Cortex of kidney (tissue), 1 donor: ENCODE measurements around the gene UBR3.
"Not testable (repeated sequence)": the region's sequence is repeated elsewhere in the genome, so short reads cannot be mapped to it uniquely, and the experiment has no call there.

Source experiments
- DNase-seq: peaks from one replicate; lab custom pipeline; 2025; lab: John Stamatoyannopoulos, UW

UBR3 gene

DNA sequence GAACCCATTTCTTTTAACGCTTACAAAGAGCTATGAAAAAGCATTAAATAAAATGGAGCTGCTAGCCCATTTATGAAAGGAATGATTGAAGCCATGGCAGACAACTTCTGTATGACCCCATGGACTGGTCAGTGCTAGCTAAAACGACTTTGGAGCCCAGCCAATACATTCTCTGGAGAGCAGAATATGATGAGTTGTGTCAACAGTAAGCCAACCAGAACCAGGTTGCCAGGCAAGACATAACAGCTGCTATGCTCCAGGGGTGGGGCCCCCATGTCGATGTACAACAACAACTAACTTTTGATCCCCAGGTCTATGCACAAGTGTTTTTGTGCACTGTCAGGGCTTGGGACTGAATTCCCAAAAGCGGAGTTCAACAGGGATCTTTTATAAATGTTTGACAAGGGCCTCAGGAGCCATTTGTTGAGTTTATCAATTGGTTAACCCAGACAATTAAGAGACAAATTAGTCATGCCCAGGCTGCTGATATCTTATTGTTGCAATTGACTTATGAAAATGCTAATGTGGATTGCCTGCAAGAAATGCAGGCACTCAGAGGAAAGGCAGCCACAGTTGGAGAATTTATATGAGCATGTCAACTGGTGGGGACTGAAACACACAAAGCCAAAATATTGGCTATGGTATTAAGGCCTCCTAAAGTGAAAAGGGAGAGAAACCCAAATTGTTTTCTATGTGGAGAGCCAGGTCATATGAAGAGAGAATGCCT lies 286.1 kb downstream of the UBR3 start:
- no peak for DNase-seq

DNA sequence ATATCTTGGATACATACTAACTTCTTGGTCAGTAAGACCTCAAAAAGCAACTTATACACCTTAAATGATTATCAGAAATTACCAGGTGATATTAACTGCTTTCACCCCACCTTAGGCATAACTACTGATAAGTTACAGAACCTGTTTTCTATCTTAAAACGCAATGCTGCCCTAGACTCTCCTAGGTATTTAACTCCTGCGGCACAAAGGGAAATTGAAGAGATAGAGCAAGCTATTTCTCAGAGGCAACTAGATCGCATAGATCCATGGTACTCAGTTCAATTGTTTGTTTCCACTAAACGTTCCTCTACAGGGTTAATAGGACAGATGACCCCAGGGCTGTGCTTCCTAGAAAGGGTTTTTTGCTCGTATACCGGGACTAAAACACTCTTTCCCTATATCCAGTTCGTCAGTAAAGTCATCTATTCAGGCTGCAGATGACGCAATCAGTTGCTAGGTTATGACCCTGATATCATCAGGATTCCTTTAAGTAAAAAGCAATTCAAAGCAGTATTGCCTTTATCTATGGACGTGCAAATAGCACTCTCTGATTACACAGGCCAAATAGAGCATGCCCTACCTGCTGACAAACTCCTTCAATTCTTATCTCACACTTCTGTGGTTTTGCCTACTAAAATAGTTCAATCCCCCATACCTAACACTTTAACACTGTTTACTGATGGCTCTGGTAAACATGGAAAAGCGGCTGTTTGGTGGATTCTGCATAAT lies 288.4 kb downstream of the UBR3 start:
- no peak for DNase-seq

DNA sequence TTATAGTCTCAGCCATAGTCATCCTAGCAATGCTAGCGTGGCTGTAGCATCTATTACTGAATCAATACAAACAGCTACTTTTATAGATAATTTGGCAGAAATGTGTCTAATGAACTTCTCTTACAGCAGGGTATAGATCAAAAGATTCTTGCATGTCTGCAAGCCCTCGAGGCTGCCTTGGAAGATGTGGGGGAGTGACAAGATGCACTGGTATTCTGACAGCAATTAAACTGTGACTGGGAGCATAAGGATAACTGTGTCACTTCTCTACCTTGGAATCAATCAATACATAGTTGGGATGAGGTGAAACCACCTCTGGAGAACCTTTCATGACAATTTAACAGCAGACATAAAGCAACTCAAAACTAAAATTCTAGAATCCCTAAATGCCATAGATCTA lies 291.4 kb downstream of the UBR3 start:
- no peak for DNase-seq

DNA sequence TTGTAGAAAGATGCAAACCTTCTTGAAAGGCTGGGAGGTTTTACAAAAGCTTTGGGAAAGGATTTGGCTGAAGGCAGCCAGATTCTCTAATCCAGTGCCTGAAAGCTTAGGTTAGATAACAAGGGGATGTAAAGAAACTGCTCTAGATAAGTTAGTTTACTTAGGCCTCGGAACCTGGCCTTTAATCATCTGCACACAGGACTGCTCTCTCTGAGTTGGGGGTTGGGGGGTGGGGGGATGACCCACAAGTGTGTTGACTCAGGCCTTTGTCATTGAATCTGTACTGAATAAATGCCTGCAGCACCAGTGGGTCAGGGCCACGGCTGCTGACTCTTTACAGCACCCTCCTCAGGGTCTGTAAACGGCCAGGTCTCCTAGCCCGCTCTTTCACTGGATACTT lies 292.1 kb downstream of the UBR3 start:
- DNase-seq: not testable (repeated sequence)

DNA sequence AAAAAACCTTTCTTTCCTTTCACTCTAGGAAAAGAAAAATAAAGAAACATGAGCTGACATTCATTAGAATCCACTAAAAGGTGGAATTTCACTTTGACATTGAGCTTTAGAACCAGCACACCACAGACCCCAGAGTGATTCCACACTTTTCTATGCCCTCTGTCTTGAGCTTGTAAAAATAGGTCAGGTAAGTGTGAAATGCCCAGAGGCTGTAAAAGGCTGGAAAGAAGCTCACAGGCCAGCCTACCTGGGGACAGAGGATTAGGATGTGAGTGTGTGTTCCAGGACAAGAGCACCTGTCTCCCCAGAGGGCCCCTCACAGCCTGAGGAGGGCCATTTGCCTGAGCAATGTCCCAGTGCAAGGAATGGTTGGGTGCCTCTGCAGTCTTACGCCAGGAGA lies 294.4 kb downstream of the UBR3 start:
- DNase-seq: no peak

DNA sequence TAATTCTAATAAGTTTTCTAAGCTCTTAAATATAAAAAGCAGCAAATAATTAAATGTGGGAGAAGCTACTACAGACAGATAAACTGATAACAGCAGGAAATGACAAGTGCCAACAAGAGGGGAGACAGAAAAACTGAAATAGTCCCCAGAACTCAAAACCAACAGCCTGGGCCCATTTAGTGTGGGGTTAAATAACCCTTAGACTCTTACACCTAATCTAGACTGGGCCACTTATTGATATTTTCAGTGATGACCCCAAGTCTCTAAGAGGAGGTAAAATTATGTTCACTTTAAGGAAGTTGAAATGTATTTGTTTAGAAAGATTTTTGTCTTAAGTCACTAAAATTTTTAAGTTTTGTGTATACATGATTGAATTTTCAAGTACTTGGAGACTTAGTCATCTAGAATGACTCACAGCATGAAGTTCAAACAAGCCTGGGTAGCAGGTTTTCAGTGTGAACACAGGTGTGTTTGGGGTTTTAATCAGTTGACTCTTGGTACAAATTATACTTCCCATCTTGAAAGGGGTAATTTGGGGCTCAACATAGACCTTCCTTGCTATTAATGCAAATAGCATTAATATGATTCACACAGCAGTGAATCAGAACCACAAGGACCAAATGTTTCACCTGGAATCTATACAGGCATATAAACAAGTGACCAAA lies 295.8 kb downstream of the UBR3 start:
- no peak for DNase-seq

DNA sequence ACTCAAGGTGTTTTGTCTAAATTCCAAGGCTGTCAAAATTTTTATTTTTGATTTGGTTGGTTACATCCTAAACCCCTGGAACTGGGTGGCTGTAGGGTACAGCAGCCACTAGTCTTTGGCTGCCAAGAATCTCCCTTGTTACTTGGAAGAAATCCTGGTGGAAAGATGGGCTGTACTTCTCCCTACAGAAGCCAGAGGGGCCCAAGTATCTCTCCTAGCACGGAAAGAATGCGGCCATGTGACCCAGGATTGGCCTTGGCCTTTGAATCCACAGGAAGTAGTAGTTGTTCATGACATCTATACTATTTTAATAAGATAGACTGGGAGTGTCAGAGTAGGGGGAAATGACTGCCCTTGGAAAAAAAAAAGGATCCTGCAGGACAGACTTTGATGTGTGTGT lies 296.3 kb downstream of the UBR3 start:
- no peak for DNase-seq

DNA sequence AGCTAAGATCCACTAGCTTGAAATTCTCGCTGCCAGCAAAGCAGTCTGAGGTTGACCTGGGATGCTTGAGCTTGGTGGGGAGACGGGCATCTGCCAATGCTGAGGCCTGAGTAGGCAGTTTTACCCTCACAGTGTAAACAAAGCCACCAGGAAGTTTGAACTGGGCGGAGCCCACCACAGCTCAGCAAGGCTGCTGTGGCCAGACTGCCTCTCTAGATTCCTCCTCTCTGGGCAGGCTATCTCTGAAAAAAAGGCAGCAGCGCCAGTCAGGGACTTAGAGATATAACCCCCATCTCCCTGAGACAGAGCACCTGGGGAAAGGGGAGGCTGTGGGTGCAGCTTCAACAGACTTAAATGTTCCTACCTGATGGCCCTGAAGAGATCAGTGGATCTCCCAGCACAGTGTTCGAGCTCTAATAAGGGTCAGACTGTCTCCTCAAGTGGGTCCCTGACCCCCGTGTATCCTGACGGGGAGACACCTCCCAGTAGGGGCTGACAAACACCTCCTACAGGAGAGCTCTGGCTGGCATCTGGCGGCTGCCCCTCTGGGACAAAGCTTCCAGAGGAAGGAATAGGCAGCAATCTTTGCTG lies 299.0 kb downstream of the UBR3 start:
- not testable (repeated sequence) for DNase-seq
